Fibroblast of villous mesenchyme (primary cell): ENCODE data around the gene PSMC1. TPM values are rescaled to one million over a fixed set of nuclear protein-coding genes. Genes with fewer than 3 reads are reported as not detected.
A peak's percentile ranks its signal among the peaks of the same experiment; 100 is the strongest.

Source experiments
- DNase-seq: peaks from one replicate; pipeline ENCODE4 v3.0.0-alpha.2; 2010; ENCODE audit warnings: low read depth
- H3K4me3 ChIP-seq: 2 replicates; pipeline ENCODE4 v1.5.1; 2011; ENCODE audit warnings: low read depth, mild to moderate bottlenecking, low read length
- CTCF ChIP-seq: IDR thresholded peaks from 2 replicates; pipeline ENCODE4 v1.5.1; 2012; ENCODE audit warnings: low read depth, mild to moderate bottlenecking, low read length; ENCODE audit not compliant: insufficient read depth
- total RNA-seq: library from RNA; depleted of rRNA; stranded (reverse); fragments of >200 nt; gene quantifications from 2 replicates; pipeline ENCODE4 v1.2.3, GENCODE V29; 2012

The PSMC1 gene
- total RNA-seq, 1 donor = 113 TPM

GRCh38 chr14:90287791-90288190 is 31.4 kb downstream of the PSMC1 start:
- no peak overlapping the region for H3K4me3 ChIP-seq
- no peak for DNase-seq
- TF ChIP-seq CTCF = no peak

- TF ChIP-seq CTCF = no peak
- no peak for DNase-seq
- no peak overlapping the region for H3K4me3 ChIP-seq
Observed at GRCh38 chr14:90288651-90289355, 32.5 kb downstream of the PSMC1 start.

- no peak for TF ChIP-seq CTCF
- DNase-seq = no peak
- no peak overlapping the region for H3K4me3 ChIP-seq
Observed at GRCh38 chr14:90290337-90291011, 34.1 kb downstream of the PSMC1 start.

- TF ChIP-seq CTCF = no peak
- H3K4me3 ChIP-seq = no peak overlapping the region
- no peak for DNase-seq
Observed at GRCh38 chr14:90291699-90292098, 35.3 kb downstream of the PSMC1 start.

GRCh38 chr14:90293766-90294730 is 37.7 kb downstream of the PSMC1 start:
- no peak for TF ChIP-seq CTCF
- H3K4me3 ChIP-seq = no peak overlapping the region
- peak; percentile 33 for DNase-seq

GRCh38 chr14:90294872-90295271 is 38.5 kb downstream of the PSMC1 start:
- no peak overlapping the region for H3K4me3 ChIP-seq
- no peak for TF ChIP-seq CTCF
- peak; percentile 55 for DNase-seq
